A549 treated with ZK216348 at 1 μM for 4 hours (cell line): ENCODE measurements around the gene HDAC11. TPM values are rescaled to one million over a fixed set of nuclear protein-coding genes. Genes with fewer than 3 reads are reported as not detected.

Experiments
- total RNA-seq: library from RNA; stranded (reverse); fragments of 200-300 nt; extraction: Qiagen RNA extraction; gene quantifications from 5 replicates; pipeline ENCODE4 v1.2.3, GENCODE V29; 2022; ENCODE audit warnings: low read depth

The HDAC11 gene
- 5.9 to 9.5 TPM (median 8.5 TPM) in 5 replicates for total RNA-seq

GRCh38 chr3:13479582-13480339 lies at the start of gene HDAC11:
TSS of gene HDAC11 (plus strand) at chr3:13480306. CDS start at chr3:13480348, 42 bp downstream.

GRCh38 chr3:13548696-13549622 lies 68.9 kb downstream of the HDAC11 start, which contains the start of gene FBLN2:
TSS of gene FBLN2 (plus strand) at chr3:13549125. CDS start at chr3:13570356, 21,231 bp downstream.

Other genes with a start within 250 kb of the HDAC11 start
- gene NUP210, start 60.0 kb upstream of the HDAC11 start, total RNA-seq, result 23.3 to 44.2 TPM (median 41.7 TPM) in 5 replicates
- gene FBLN2, start 68.8 kb downstream of the HDAC11 start, total RNA-seq, result 1.5 to 3.1 TPM (median 2.2 TPM) in 5 replicates